Memory B cell (primary cell): ENCODE measurements around the gene LYPD1.

Source experiments
- ATAC-seq: fragments of 150-1000 bp; cut with Tn5 transposase; 2 replicates; pipeline ENCODE4 v1.10.0; 2021; ENCODE audit warnings: low read depth, mild to moderate bottlenecking, moderate library complexity
- DNase-seq, 2 donors: peaks; one replicate each; pipeline ENCODE4 v3.0.0; 2022; ENCODE audit warnings: low spot score in 2 of 2
- H3K27ac Mint-ChIP-seq: one replicate; pipeline ENCODE4 v1.8.0; 2022; ENCODE audit warnings: mild to moderate bottlenecking, moderate library complexity, mixed read lengths
- H3K27me3 Mint-ChIP-seq: one replicate; pipeline ENCODE4 v1.8.0; 2022; ENCODE audit warnings: mixed read lengths
- H3K36me3 Mint-ChIP-seq: one replicate; pipeline ENCODE4 v1.8.0; 2022; ENCODE audit warnings: mild to moderate bottlenecking, mixed read lengths
- H3K4me1 Mint-ChIP-seq: one replicate; pipeline ENCODE4 v1.8.0; 2022; ENCODE audit warnings: mixed read lengths
- H3K4me3 Mint-ChIP-seq: one replicate; pipeline ENCODE4 v1.8.0; 2022; ENCODE audit warnings: mild to moderate bottlenecking, moderate library complexity, mixed read lengths
- H3K9me3 Mint-ChIP-seq: one replicate; pipeline ENCODE4 v1.8.0; 2022; ENCODE audit warnings: mixed read lengths

Gene LYPD1

GRCh38 chr2:132654968-132655367 lies 15.0 kb downstream of the LYPD1 start:
- DNase-seq (no peak), ATAC-seq (no peak)
- no peak overlapping the region for H3K27ac Mint-ChIP-seq
- H3K36me3 Mint-ChIP-seq: no peaks in the 10 kb centered on the region
- no peak overlapping the region for H3K4me3 Mint-ChIP-seq
- peaks cover 1% of the 10 kb centered on the region for H3K27me3 Mint-ChIP-seq
- no peaks in the 10 kb centered on the region for H3K4me1 Mint-ChIP-seq
- H3K9me3 Mint-ChIP-seq: no peaks in the 10 kb centered on the region

GRCh38 chr2:132654335-132654734 lies 15.7 kb downstream of the LYPD1 start:
- Mint-ChIP-seq H3K27ac (no peak overlapping the region), H3K27me3 (peaks cover 1% of the 10 kb centered on the region), H3K4me1 (no peaks in the 10 kb centered on the region), H3K36me3 (no peaks in the 10 kb centered on the region), H3K9me3 (no peaks in the 10 kb centered on the region), H3K4me3 (no peak overlapping the region)
- no peak for ATAC-seq
- no peak for DNase-seq

- peaks cover 10% of the 10 kb centered on the region for H3K27me3 Mint-ChIP-seq
- H3K27ac Mint-ChIP-seq: no peak overlapping the region
- no peaks in the 10 kb centered on the region for H3K4me1 Mint-ChIP-seq
- no peak overlapping the region for H3K4me3 Mint-ChIP-seq
- H3K9me3 Mint-ChIP-seq: no peaks in the 10 kb centered on the region
- DNase-seq: no peak
- ATAC-seq: no peak
- H3K36me3 Mint-ChIP-seq: no peaks in the 10 kb centered on the region
These were observed 17.5 kb downstream of the LYPD1 start for GRCh38 chr2:132652474-132652873.

GRCh38 chr2:132651115-132652045 lies 18.6 kb downstream of the LYPD1 start:
- Mint-ChIP-seq H3K4me1 (no peaks in the 10 kb centered on the region), H3K4me3 (no peak overlapping the region), H3K36me3 (no peaks in the 10 kb centered on the region), H3K27me3 (peaks cover 10% of the 10 kb centered on the region), H3K27ac (no peak overlapping the region), H3K9me3 (no peaks in the 10 kb centered on the region)
- ATAC-seq (no peak), DNase-seq (no peak)

- peaks cover 10% of the 10 kb centered on the region for H3K27me3 Mint-ChIP-seq
- H3K27ac Mint-ChIP-seq: no peak overlapping the region
- H3K4me3 Mint-ChIP-seq: no peak overlapping the region
- H3K36me3 Mint-ChIP-seq: no peaks in the 10 kb centered on the region
- no peak for ATAC-seq
- no peaks in the 10 kb centered on the region for H3K9me3 Mint-ChIP-seq
- DNase-seq: no peak
- H3K4me1 Mint-ChIP-seq: peaks cover 13% of the 10 kb centered on the region
These were observed 23.4 kb downstream of the LYPD1 start for GRCh38 chr2:132646540-132647108.

- Mint-ChIP-seq H3K4me1 (peaks cover 13% of the 10 kb centered on the region), H3K27me3 (peaks cover 10% of the 10 kb centered on the region), H3K4me3 (peak overlapping the region; percentile 24), H3K9me3 (no peaks in the 10 kb centered on the region), H3K36me3 (no peaks in the 10 kb centered on the region), H3K27ac (peak overlapping the region; percentile 53)
- ATAC-seq (peak; percentile 83), DNase-seq (peak in 1 of 2 donors; percentile 9)
These were observed 24.1 kb downstream of the LYPD1 start for GRCh38 chr2:132645722-132646539.

GRCh38 chr2:132645176-132645575 lies 24.8 kb downstream of the LYPD1 start:
- DNase-seq (no peak), ATAC-seq (no peak)
- Mint-ChIP-seq H3K27ac (no peak overlapping the region), H3K27me3 (peaks cover 10% of the 10 kb centered on the region), H3K4me3 (peak overlapping the region; percentile 22), H3K4me1 (peaks cover 13% of the 10 kb centered on the region), H3K36me3 (no peaks in the 10 kb centered on the region), H3K9me3 (no peaks in the 10 kb centered on the region)

GRCh38 chr2:132642415-132642814 lies 27.6 kb downstream of the LYPD1 start:
- H3K4me3 Mint-ChIP-seq: no peak overlapping the region
- H3K27me3 Mint-ChIP-seq: peaks cover 5% of the 10 kb centered on the region
- peaks cover 13% of the 10 kb centered on the region for H3K4me1 Mint-ChIP-seq
- H3K9me3 Mint-ChIP-seq: no peaks in the 10 kb centered on the region
- DNase-seq (no peak), ATAC-seq (no peak)
- H3K27ac Mint-ChIP-seq: no peak overlapping the region
- no peaks in the 10 kb centered on the region for H3K36me3 Mint-ChIP-seq

- Mint-ChIP-seq H3K27ac (no peak overlapping the region), H3K4me3 (no peak overlapping the region), H3K36me3 (no peaks in the 10 kb centered on the region), H3K4me1 (peaks cover 13% of the 10 kb centered on the region), H3K27me3 (peaks cover 5% of the 10 kb centered on the region), H3K9me3 (no peaks in the 10 kb centered on the region)
- DNase-seq: no peak
- no peak for ATAC-seq
These were observed 28.2 kb downstream of the LYPD1 start for GRCh38 chr2:132641819-132642218.

- ATAC-seq: no peak
- H3K36me3 Mint-ChIP-seq: no peaks in the 10 kb centered on the region
- peaks cover 7% of the 10 kb centered on the region for H3K4me1 Mint-ChIP-seq
- H3K4me3 Mint-ChIP-seq: no peak overlapping the region
- peaks cover 8% of the 10 kb centered on the region for H3K27me3 Mint-ChIP-seq
- peaks cover 2% of the 10 kb centered on the region for H3K9me3 Mint-ChIP-seq
- no peak overlapping the region for H3K27ac Mint-ChIP-seq
- DNase-seq: no peak
These were observed 29.9 kb downstream of the LYPD1 start for GRCh38 chr2:132640116-132640515.

GRCh38 chr2:132638313-132639040 lies 31.5 kb downstream of the LYPD1 start:
- DNase-seq: no peak
- Mint-ChIP-seq H3K27me3 (peaks cover 11% of the 10 kb centered on the region), H3K36me3 (peaks cover under 1% of the 10 kb centered on the region), H3K9me3 (peaks cover 7% of the 10 kb centered on the region), H3K4me3 (no peak overlapping the region), H3K27ac (no peak overlapping the region), H3K4me1 (peaks cover 3% of the 10 kb centered on the region)
- ATAC-seq: no peak

- no peak overlapping the region for H3K27ac Mint-ChIP-seq
- no peaks in the 10 kb centered on the region for H3K4me1 Mint-ChIP-seq
- ATAC-seq (no peak), DNase-seq (no peak)
- peaks cover 8% of the 10 kb centered on the region for H3K9me3 Mint-ChIP-seq
- peaks cover 12% of the 10 kb centered on the region for H3K27me3 Mint-ChIP-seq
- peaks cover 2% of the 10 kb centered on the region for H3K36me3 Mint-ChIP-seq
- no peak overlapping the region for H3K4me3 Mint-ChIP-seq
These were observed 33.7 kb downstream of the LYPD1 start for GRCh38 chr2:132636346-132636745.

- no peak overlapping the region for H3K27ac Mint-ChIP-seq
- DNase-seq (no peak), ATAC-seq (no peak)
- H3K9me3 Mint-ChIP-seq: peaks cover 8% of the 10 kb centered on the region
- no peaks in the 10 kb centered on the region for H3K4me1 Mint-ChIP-seq
- no peak overlapping the region for H3K4me3 Mint-ChIP-seq
- H3K36me3 Mint-ChIP-seq: peaks cover 2% of the 10 kb centered on the region
- peaks cover 16% of the 10 kb centered on the region for H3K27me3 Mint-ChIP-seq
These were observed 36.4 kb downstream of the LYPD1 start for GRCh38 chr2:132633635-132634034.
